PC-9 (cell line): ENCODE results near the gene IL2RG.

Source experiments
- CTCF ChIP-seq: fragments of 200-600 bp; sonication (generic); conservative IDR thresholded peaks from 2 replicates; pipeline ENCODE4 v1.6.1; 2017; ENCODE audit warnings: mixed run types, antibody characterized with exemption, mild to moderate bottlenecking, moderate library complexity
- EZH2 ChIP-seq: fragments of 200-600 bp; sonication (generic); IDR thresholded peaks from 2 replicates; pipeline ENCODE4 v1.8.0; 2017; ENCODE audit warnings: antibody characterized with exemption, low read depth

GRCh38 chrX:71085900-71086299 is 25.5 kb downstream of the IL2RG start:
- TF ChIP-seq CTCF (no peak), EZH2 (no peak)
